ENCODE results near the gene RAD9A. TPM values are rescaled to one million over a fixed set of nuclear protein-coding genes. Genes with fewer than 3 reads are reported as not detected.

The RAD9A gene
- total RNA-seq, 1 experiment from 2014 or later = 20.9 TPM

GRCh38 chr11:67397986-67398660 lies 6.3 kb downstream of the RAD9A start:
- no peak overlapping the region for H3K4me2 ChIP-seq (ENCODE audit: insufficient read depth, insufficient read length, low read length)
- H4K8ac ChIP-seq (replicated peaks; ENCODE audit: insufficient read length, low read depth, low read length) = no peak overlapping the region
- H3K27ac ChIP-seq (ENCODE audit: insufficient read length, low read depth, low read length) = no peak overlapping the region
- peaks cover 5% of the 10 kb centered on the region for H3K23me2 ChIP-seq (ENCODE audit: insufficient read length, low read depth, low read length, poor library complexity, severe bottlenecking)
- H4K91ac ChIP-seq (ENCODE audit: insufficient read length, low read depth, low read length) = no peak overlapping the region
- TF ChIP-seq, protein P1, sequence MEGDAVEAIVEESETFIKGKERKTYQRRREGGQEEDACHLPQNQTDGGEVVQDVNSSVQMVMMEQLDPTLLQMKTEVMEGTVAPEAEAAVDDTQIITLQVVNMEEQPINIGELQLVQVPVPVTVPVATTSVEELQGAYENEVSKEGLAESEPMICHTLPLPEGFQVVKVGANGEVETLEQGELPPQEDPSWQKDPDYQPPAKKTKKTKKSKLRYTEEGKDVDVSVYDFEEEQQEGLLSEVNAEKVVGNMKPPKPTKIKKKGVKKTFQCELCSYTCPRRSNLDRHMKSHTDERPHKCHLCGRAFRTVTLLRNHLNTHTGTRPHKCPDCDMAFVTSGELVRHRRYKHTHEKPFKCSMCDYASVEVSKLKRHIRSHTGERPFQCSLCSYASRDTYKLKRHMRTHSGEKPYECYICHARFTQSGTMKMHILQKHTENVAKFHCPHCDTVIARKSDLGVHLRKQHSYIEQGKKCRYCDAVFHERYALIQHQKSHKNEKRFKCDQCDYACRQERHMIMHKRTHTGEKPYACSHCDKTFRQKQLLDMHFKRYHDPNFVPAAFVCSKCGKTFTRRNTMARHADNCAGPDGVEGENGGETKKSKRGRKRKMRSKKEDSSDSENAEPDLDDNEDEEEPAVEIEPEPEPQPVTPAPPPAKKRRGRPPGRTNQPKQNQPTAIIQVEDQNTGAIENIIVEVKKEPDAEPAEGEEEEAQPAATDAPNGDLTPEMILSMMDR (conservative IDR thresholded peaks at IDR 0.05) = no peak
- H3K79me2 ChIP-seq (ENCODE audit: insufficient read depth, low read length) = peaks cover 4% of the 10 kb centered on the region; the same call in 1 of the 2 replicates
- H2BK12ac ChIP-seq (ENCODE audit: insufficient read length, low read depth, low read length) = no peak overlapping the region
- peaks cover 17 to 55% (median 51%) of the 10 kb centered on the region in 3 experiments for H3K36me3 Mint-ChIP-seq (ENCODE audit: insufficient read depth in 1 of 3, low read depth in 3 of 3)
- H2BK5ac ChIP-seq (ENCODE audit: insufficient read length, low read length) = no peak overlapping the region
- WGBS (ENCODE audit: extremely low coverage, insufficient read length, low lambda C conversion rate) = no CpG with 5 or more reads among the region's 24 CpGs
- peaks cover 16 to 18% of the 10 kb centered on the region in 2 experiments for H3K4me1 Mint-ChIP-seq
- no peaks in the 10 kb centered on the region for H3K27me3 Mint-ChIP-seq (ENCODE audit: low read depth)
- H3K4me3 Mint-ChIP-seq = peak overlapping the region in 1 of 2 experiments; percentile 14; a peak in 2 of 5 replicates
- no peak overlapping the region for H3K4ac ChIP-seq (ENCODE audit: low read depth, low read length)
- no peak for DNase-seq
- peaks cover 3% of the 10 kb centered on the region for H3K79me1 ChIP-seq (ENCODE audit: insufficient read depth, low read depth, low read length, poor library complexity, severe bottlenecking)
- no peak overlapping the region for H3K23ac ChIP-seq (ENCODE audit: insufficient read length, low read depth, low read length)
- H3K4me1 ChIP-seq (ENCODE audit: insufficient read depth, low read length) = peaks cover 2% of the 10 kb centered on the region; the same call in 1 of the 2 replicates
- no peak overlapping the region for H3K56ac ChIP-seq (ENCODE audit: insufficient read length, low read depth, low read length)
- H3K14ac ChIP-seq (ENCODE audit: insufficient read depth, low read length) = no peak overlapping the region
- no peaks in the 10 kb centered on the region for H3K9me3 ChIP-seq (ENCODE audit: control insufficient read depth, low read depth, low read length)
- H3K18ac ChIP-seq (ENCODE audit: insufficient read length, low read depth, low read length) = no peak overlapping the region
- no peak overlapping the region for H2AFZ ChIP-seq (ENCODE audit: low read length)
- no peak overlapping the region for H4K5ac ChIP-seq (ENCODE audit: insufficient read length, low read depth, low read length)
- H4K20me1 ChIP-seq (ENCODE audit: control insufficient read depth, insufficient read depth, insufficient read length) = no peaks in the 10 kb centered on the region
- H3T11ph ChIP-seq (ENCODE audit: low read length) = no peak overlapping the region
- H3K9me3 Mint-ChIP-seq = no peaks in the 10 kb centered on the region; a peak in 1 of 5 replicates
- H3K27ac Mint-ChIP-seq = peak overlapping the region; percentile 55 to 87 (median 75); a peak in 3 of 7 replicates
- H2BK15ac ChIP-seq (ENCODE audit: low read depth, low read length) = no peak overlapping the region
- H3K9ac ChIP-seq (ENCODE audit: extremely low read depth, insufficient read length, low read length) = no peak overlapping the region
- H2AK5ac ChIP-seq (ENCODE audit: insufficient read length, low read length) = no peak overlapping the region
- no peak overlapping the region for H2BK120ac ChIP-seq (ENCODE audit: low read depth, low read length, poor library complexity, severe bottlenecking)
- H2BK20ac ChIP-seq (ENCODE audit: low read depth, low read length, poor library complexity, severe bottlenecking) = no peak overlapping the region
- H3K27me3 ChIP-seq (ENCODE audit: insufficient read depth, low read length) = no peaks in the 10 kb centered on the region

Measured in H9 (cell line).